H9 (cell line): ENCODE measurements around the gene CD300C. TPM values are rescaled to one million over a fixed set of nuclear protein-coding genes. Genes with fewer than 3 reads are reported as not detected.

ENCODE experiments used
- DNase-seq: peaks from one replicate; pipeline ENCODE4 v3.0.0-alpha.2; 2017
- H2AFZ ChIP-seq: one replicate; pipeline ENCODE4 v1.6.1; 2013; ENCODE audit warnings: mild to moderate bottlenecking, low read length, control low read depth, moderate library complexity
- H2AK5ac ChIP-seq: 2 replicates; pipeline ENCODE4 v1.6.1; 2013; ENCODE audit warnings: low read length, control low read depth, mixed read lengths; ENCODE audit not compliant: insufficient read length
- H2BK120ac ChIP-seq: one replicate; pipeline ENCODE4 v1.6.1; 2013; ENCODE audit warnings: low read depth, mild to moderate bottlenecking, low read length, control low read depth, inconsistent platforms; ENCODE audit not compliant: poor library complexity, severe bottlenecking
- H2BK12ac ChIP-seq: 2 replicates; pipeline ENCODE4 v1.6.1; 2013; ENCODE audit warnings: low read length, control low read depth, mixed read lengths, low read depth; ENCODE audit not compliant: insufficient read length
- H2BK15ac ChIP-seq: 2 replicates; pipeline ENCODE4 v1.6.1; 2013; ENCODE audit warnings: low read depth, low read length, control low read depth
- H2BK20ac ChIP-seq: one replicate; pipeline ENCODE4 v1.6.1; 2013; ENCODE audit warnings: low read depth, mild to moderate bottlenecking, low read length, control low read depth, inconsistent platforms; ENCODE audit not compliant: poor library complexity, severe bottlenecking
- H2BK5ac ChIP-seq: 2 replicates; pipeline ENCODE4 v1.6.1; 2013; ENCODE audit warnings: low read length, control low read depth, mixed read lengths; ENCODE audit not compliant: insufficient read length
- H3K14ac ChIP-seq: 2 replicates; pipeline ENCODE4 v1.6.1; 2013; ENCODE audit warnings: low read length, control low read depth; ENCODE audit not compliant: insufficient read depth
- H3K18ac ChIP-seq: 2 replicates; pipeline ENCODE4 v1.6.1; 2013; ENCODE audit warnings: low read depth, mild to moderate bottlenecking, mixed read lengths, low read length, control low read depth; ENCODE audit not compliant: insufficient read length
- H3K23ac ChIP-seq: 2 replicates; pipeline ENCODE4 v1.6.1; 2013; ENCODE audit warnings: low read length, control low read depth, mixed read lengths, low read depth; ENCODE audit not compliant: insufficient read length
- H3K23me2 ChIP-seq: 2 replicates; pipeline ENCODE4 v1.6.1; 2013; ENCODE audit warnings: low read depth, mild to moderate bottlenecking, mixed read lengths, low read length, control low read depth; ENCODE audit not compliant: insufficient read length, poor library complexity, severe bottlenecking
- H3K27ac ChIP-seq: 2 replicates; pipeline ENCODE4 v1.5.1; 2013; ENCODE audit warnings: low read length, control low read depth, mixed read lengths, low read depth; ENCODE audit not compliant: insufficient read length
- H3K27me3 ChIP-seq: 2 replicates; pipeline ENCODE4 v1.6.1; 2013; ENCODE audit warnings: low read length, control low read depth, inconsistent platforms; ENCODE audit not compliant: insufficient read depth
- H3K4ac ChIP-seq: 2 replicates; pipeline ENCODE4 v1.6.1; 2013; ENCODE audit warnings: low read depth, mild to moderate bottlenecking, control low read depth, inconsistent platforms, low read length, moderate library complexity
- H3K4me1 ChIP-seq: 2 replicates; pipeline ENCODE4 v1.6.1; 2013; ENCODE audit warnings: low read length, control low read depth, inconsistent platforms; ENCODE audit not compliant: insufficient read depth
- H3K4me2 ChIP-seq: 2 replicates; pipeline ENCODE4 v1.6.1; 2013; ENCODE audit warnings: low read length, control low read depth, mixed read lengths; ENCODE audit not compliant: insufficient read length, insufficient read depth
- H3K56ac ChIP-seq: 2 replicates; pipeline ENCODE4 v1.6.1; 2013; ENCODE audit warnings: low read depth, mild to moderate bottlenecking, mixed read lengths, low read length, control low read depth; ENCODE audit not compliant: insufficient read length
- H3K79me1 ChIP-seq: 2 replicates; pipeline ENCODE4 v1.6.1; 2013; ENCODE audit warnings: low read depth, mild to moderate bottlenecking, moderate library complexity, low read length, control low read depth, inconsistent platforms; ENCODE audit not compliant: insufficient read depth, poor library complexity, severe bottlenecking
- H3K79me2 ChIP-seq: 2 replicates; pipeline ENCODE4 v1.6.1; 2013; ENCODE audit warnings: low read length, control low read depth, inconsistent platforms; ENCODE audit not compliant: insufficient read depth
- H3K9ac ChIP-seq: 2 replicates; pipeline ENCODE4 v1.6.1; 2013; ENCODE audit warnings: low read length, control low read depth, mixed read lengths; ENCODE audit not compliant: insufficient read length; ENCODE audit errors: extremely low read depth
- H3K9me3 ChIP-seq: one replicate; pipeline ENCODE4 v1.6.1; 2013; ENCODE audit warnings: low read depth, low read length, inconsistent platforms; ENCODE audit not compliant: control insufficient read depth
- H3T11ph ChIP-seq: one replicate; pipeline ENCODE4 v1.6.1; 2013; ENCODE audit warnings: mild to moderate bottlenecking, low read length, control low read depth, inconsistent platforms
- H4K20me1 ChIP-seq: one replicate; pipeline ENCODE4 v1.6.1; 2013; ENCODE audit not compliant: control insufficient read depth, insufficient read length, insufficient read depth
- H4K5ac ChIP-seq: 2 replicates; pipeline ENCODE4 v1.6.1; 2013; ENCODE audit warnings: low read depth, mild to moderate bottlenecking, mixed read lengths, low read length, control low read depth; ENCODE audit not compliant: insufficient read length
- H4K8ac ChIP-seq: replicated peaks from 2 replicates; pipeline ENCODE4 v1.6.1; 2013; ENCODE audit warnings: low read length, control low read depth, mixed read lengths, low read depth; ENCODE audit not compliant: insufficient read length
- H4K91ac ChIP-seq: 2 replicates; pipeline ENCODE4 v1.6.1; 2013; ENCODE audit warnings: low read depth, mild to moderate bottlenecking, moderate library complexity, mixed read lengths, low read length, control low read depth; ENCODE audit not compliant: insufficient read length
- H3K27ac Mint-ChIP-seq, 3 experiments: 2 replicates in 2 of 3; 3 replicates in 1 of 3; pipeline ENCODE4 v1.8.0; 2020 to 2021; ENCODE audit warnings: mixed read lengths in 3 of 3, mild to moderate bottlenecking in 1 of 3, moderate library complexity in 1 of 3
- H3K27me3 Mint-ChIP-seq: 2 replicates; pipeline ENCODE4 v1.8.0; 2021; ENCODE audit warnings: low read depth, mild to moderate bottlenecking, moderate library complexity, mixed read lengths
- H3K36me3 Mint-ChIP-seq, 3 experiments: 2 replicates in 2 of 3; 3 replicates in 1 of 3; pipeline ENCODE4 v1.8.0; 2020 to 2021; ENCODE audit warnings: low read depth in 3 of 3, mixed read lengths in 3 of 3; ENCODE audit not compliant: insufficient read depth in 1 of 3
- H3K4me1 Mint-ChIP-seq, 2 experiments: 2 replicates each; pipeline ENCODE4 v1.8.0; 2020; ENCODE audit warnings: mixed read lengths in 2 of 2
- H3K4me3 Mint-ChIP-seq, 2 experiments: 2 replicates in 1 of 2; 3 replicates in 1 of 2; pipeline ENCODE4 v1.8.0; 2020 to 2021; ENCODE audit warnings: mild to moderate bottlenecking in 2 of 2, mixed read lengths in 2 of 2, moderate library complexity in 1 of 2
- H3K9me3 Mint-ChIP-seq, 2 experiments: 2 replicates in 1 of 2; 3 replicates in 1 of 2; pipeline ENCODE4 v1.8.0; 2020; ENCODE audit warnings: mild to moderate bottlenecking in 2 of 2, mixed read lengths in 2 of 2, moderate library complexity in 1 of 2
- CTCF ChIP-seq: fragments of 200-600 bp; sonication (generic); conservative IDR thresholded peaks from 3 replicates; pipeline ENCODE4 v1.8.0; 2021; ENCODE audit warnings: antibody characterized with exemption, mild to moderate bottlenecking
- WGBS: extraction: QIAGEN DNeasy Blood & Tissue Kit; methylation state at CpG from one replicate; pipeline ENCODE4 v1.1.7; 2013; ENCODE audit warnings: missing lambda C conversion rate, low lambda C conversion rate, mixed read lengths; ENCODE audit not compliant: insufficient read length; ENCODE audit errors: extremely low coverage; 5-methylcytosine and 5-hydroxymethylcytosine counted together
- total RNA-seq: library from RNA; stranded (reverse); gene quantifications from 2 replicates; pipeline ENCODE4 v1.2.1, GENCODE V29; 2021

CD300C gene
- total RNA-seq, 1 experiment from 2014 or later: not detected

- Histone ChIP-seq H3K27ac (no peak within 1 kb of the TSS), H4K5ac (no peak within 1 kb of the TSS), H3K79me2 (no peaks in the 10 kb centered on the region), H3K18ac (no peak within 1 kb of the TSS), H3K4me2 (no peak within 1 kb of the TSS), H3K23me2 (no peaks in the 10 kb centered on the region), H2BK20ac (no peak within 1 kb of the TSS), H4K91ac (no peak within 1 kb of the TSS), H4K8ac (no peak within 1 kb of the TSS), H2BK12ac (peak within 1 kb of the TSS; percentile 98), H3K14ac (no peak within 1 kb of the TSS; the same call in 1 of the 2 replicates), H3K79me1 (no peaks in the 10 kb centered on the region), H2AK5ac (no peak within 1 kb of the TSS), H3K23ac (no peak within 1 kb of the TSS), H2AFZ (no peak within 1 kb of the TSS), H3K9me3 (no peaks in the 10 kb centered on the region), H2BK120ac (no peak within 1 kb of the TSS), H3K9ac (no peak within 1 kb of the TSS), H3K4me1 (peaks cover 2% of the 10 kb centered on the region), H3K4ac (no peak within 1 kb of the TSS), H3K27me3 (no peaks in the 10 kb centered on the region; the same call in 1 of the 2 replicates), H3T11ph (no peak within 1 kb of the TSS), H2BK5ac (no peak within 1 kb of the TSS), H4K20me1 (no peaks in the 10 kb centered on the region), H3K56ac (no peak within 1 kb of the TSS), H2BK15ac (no peak within 1 kb of the TSS)
- no peak within 1 kb of the TSS for H3K4me3 Mint-ChIP-seq
- H3K36me3 Mint-ChIP-seq: no peaks in the 10 kb centered on the region; a peak in 2 of 7 replicates
- no peaks in the 10 kb centered on the region; a peak in 2 of 5 replicates for H3K9me3 Mint-ChIP-seq
- no CpG with 5 or more reads among the region's 10 CpGs for WGBS
- H3K4me1 Mint-ChIP-seq: peaks cover 8 to 10% of the 10 kb centered on the region in 2 experiments
- H3K27me3 Mint-ChIP-seq: peaks cover 54% of the 10 kb centered on the region
- H3K27ac Mint-ChIP-seq: peak within 1 kb of the TSS in 1 of 3 experiments; percentile 9; a peak in 1 of 7 replicates
- peak; percentile 25 for DNase-seq
- TF ChIP-seq CTCF: no peak
Observed at GRCh38 chr17:74531231-74531761, 14.6 kb downstream of the CD300C start, which contains the start of gene CD300LB. TSS of gene CD300LB (minus strand) at chr17:74531475. CDS start at chr17:74531350, 125 bp downstream.
